ENCODE measurements around the gene C9orf72.

Gene C9orf72

DNA sequence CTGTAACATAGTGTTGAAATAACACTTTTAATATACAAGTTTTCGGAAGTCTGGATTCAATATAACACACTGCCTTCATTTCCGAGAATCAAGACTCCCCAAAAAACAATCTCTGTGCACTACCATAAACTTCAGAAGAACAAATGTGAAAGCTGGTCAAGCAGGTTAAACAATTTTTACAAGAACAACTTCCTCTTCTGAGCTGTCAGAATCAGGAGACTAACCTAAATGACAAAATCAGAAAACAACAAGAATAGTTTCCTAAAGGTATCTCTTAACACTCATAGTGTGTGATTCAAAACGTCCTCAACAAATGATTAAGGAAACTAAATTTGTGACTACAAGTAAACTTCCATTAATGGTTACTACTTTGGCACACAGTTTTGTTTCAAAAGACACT lies 11.6 kb downstream of the C9orf72 start:
- Histone ChIP-seq H3K79me2 (ENCODE audit: low read length) (no peaks in the 10 kb centered on the region), H3K4me2 (ENCODE audit: low read depth, low read length) (no peak overlapping the region), H3K36me3 (replicated peaks; ENCODE audit: insufficient read depth, low read length) (no peaks in the 10 kb centered on the region)

GRCh38 chr9:27560457-27560856 lies 12.8 kb downstream of the C9orf72 start:
- H3K4me2 ChIP-seq (ENCODE audit: low read depth, low read length), result no peak overlapping the region
- H3K9me2 ChIP-seq (replicated peaks; ENCODE audit: insufficient read depth, low read length), result no peaks in the 10 kb centered on the region
- no peaks in the 10 kb centered on the region for H3K4me1 ChIP-seq (ENCODE audit: low read length)
- TF ChIP-seq CTCF (IDR thresholded peaks at IDR 0.05; ENCODE audit: low read length) (no peak), EZH2 (optimal IDR thresholded peaks at IDR 0.05; ENCODE audit: low read depth, low read length) (no peak), EZH2phosphoT487 (IDR thresholded peaks at IDR 0.05; ENCODE audit: low read length) (no peak)
- no peaks in the 10 kb centered on the region for H3F3A ChIP-seq (ENCODE audit: insufficient read depth, low read length)
- no peaks in the 10 kb centered on the region for H4K20me1 ChIP-seq (ENCODE audit: insufficient read depth, low read length)
- no peaks in the 10 kb centered on the region for H3K27me3 ChIP-seq (replicated peaks; ENCODE audit: insufficient read depth, low read length)
- H2AFZ ChIP-seq (ENCODE audit: low read length), result no peak overlapping the region
- no peak overlapping the region for H3K4me3 ChIP-seq (ENCODE audit: low read length)
- H3K9me3 ChIP-seq (replicated peaks; ENCODE audit: insufficient read depth, low read length), result no peaks in the 10 kb centered on the region
- no peaks in the 10 kb centered on the region for H3K79me2 ChIP-seq (ENCODE audit: low read length)
- H3K27ac ChIP-seq (ENCODE audit: low read length), result no peak overlapping the region
- H3K36me3 ChIP-seq (replicated peaks; ENCODE audit: insufficient read depth, low read length), result no peaks in the 10 kb centered on the region
- no peak overlapping the region for H3K9ac ChIP-seq (ENCODE audit: low read length)
- DNase-seq, result no peak

More for the DNA sequence above, 11.6 kb downstream of the C9orf72 start:
- TF ChIP-seq EZH2phosphoT487 (IDR thresholded peaks at IDR 0.05; ENCODE audit: low read length) (no peak), EZH2 (optimal IDR thresholded peaks at IDR 0.05; ENCODE audit: low read depth, low read length) (no peak), CTCF (IDR thresholded peaks at IDR 0.05; ENCODE audit: low read length) (no peak)
- Histone ChIP-seq H3K27me3 (replicated peaks; ENCODE audit: insufficient read depth, low read length) (no peaks in the 10 kb centered on the region), H3K9me2 (replicated peaks; ENCODE audit: insufficient read depth, low read length) (no peaks in the 10 kb centered on the region), H3K9ac (ENCODE audit: low read length) (no peak overlapping the region), H4K20me1 (ENCODE audit: insufficient read depth, low read length) (no peaks in the 10 kb centered on the region), H3K4me1 (ENCODE audit: low read length) (no peaks in the 10 kb centered on the region), H3K27ac (ENCODE audit: low read length) (no peak overlapping the region), H3F3A (ENCODE audit: insufficient read depth, low read length) (no peaks in the 10 kb centered on the region), H3K4me3 (ENCODE audit: low read length) (no peak overlapping the region), H3K9me3 (replicated peaks; ENCODE audit: insufficient read depth, low read length) (no peaks in the 10 kb centered on the region), H2AFZ (ENCODE audit: low read length) (no peak overlapping the region)
- no peak for DNase-seq

GRCh38 chr9:27558307-27558706 lies 15.0 kb downstream of the C9orf72 start:
- H3K27ac ChIP-seq (ENCODE audit: low read length), result no peak overlapping the region
- H3K9me2 ChIP-seq (replicated peaks; ENCODE audit: insufficient read depth, low read length), result no peaks in the 10 kb centered on the region
- no peaks in the 10 kb centered on the region for H3K27me3 ChIP-seq (replicated peaks; ENCODE audit: insufficient read depth, low read length)
- H2AFZ ChIP-seq (ENCODE audit: low read length), result no peak overlapping the region
- H3K9ac ChIP-seq (ENCODE audit: low read length), result no peak overlapping the region
- DNase-seq, result no peak
- H3K79me2 ChIP-seq (ENCODE audit: low read length), result no peaks in the 10 kb centered on the region
- H3K4me3 ChIP-seq (ENCODE audit: low read length), result no peak overlapping the region
- no peaks in the 10 kb centered on the region for H3K9me3 ChIP-seq (replicated peaks; ENCODE audit: insufficient read depth, low read length)
- no peaks in the 10 kb centered on the region for H4K20me1 ChIP-seq (ENCODE audit: insufficient read depth, low read length)
- no peak overlapping the region for H3K4me2 ChIP-seq (ENCODE audit: low read depth, low read length)
- TF ChIP-seq EZH2phosphoT487 (IDR thresholded peaks at IDR 0.05; ENCODE audit: low read length) (no peak), CTCF (IDR thresholded peaks at IDR 0.05; ENCODE audit: low read length) (no peak), EZH2 (optimal IDR thresholded peaks at IDR 0.05; ENCODE audit: low read depth, low read length) (no peak)
- no peaks in the 10 kb centered on the region for H3K4me1 ChIP-seq (ENCODE audit: low read length)
- H3K36me3 ChIP-seq (replicated peaks; ENCODE audit: insufficient read depth, low read length), result no peaks in the 10 kb centered on the region
- no peaks in the 10 kb centered on the region for H3F3A ChIP-seq (ENCODE audit: insufficient read depth, low read length)

Measured in MM.1S (cell line).